Stimulated activated CD4-positive, alpha-beta T cell treated with anti-CD3 and anti-CD28 coated beads, Interleukin-4, amount 100 ng/mL, for 1 hour (primary cell): ENCODE measurements around the gene MRTFB.
A peak's percentile ranks its signal among the peaks of the same experiment; 100 is the strongest.

Experiments
- DNase-seq: peaks from one replicate; pipeline ENCODE4 v3.0.0-alpha.2; 2020

The MRTFB gene

DNA sequence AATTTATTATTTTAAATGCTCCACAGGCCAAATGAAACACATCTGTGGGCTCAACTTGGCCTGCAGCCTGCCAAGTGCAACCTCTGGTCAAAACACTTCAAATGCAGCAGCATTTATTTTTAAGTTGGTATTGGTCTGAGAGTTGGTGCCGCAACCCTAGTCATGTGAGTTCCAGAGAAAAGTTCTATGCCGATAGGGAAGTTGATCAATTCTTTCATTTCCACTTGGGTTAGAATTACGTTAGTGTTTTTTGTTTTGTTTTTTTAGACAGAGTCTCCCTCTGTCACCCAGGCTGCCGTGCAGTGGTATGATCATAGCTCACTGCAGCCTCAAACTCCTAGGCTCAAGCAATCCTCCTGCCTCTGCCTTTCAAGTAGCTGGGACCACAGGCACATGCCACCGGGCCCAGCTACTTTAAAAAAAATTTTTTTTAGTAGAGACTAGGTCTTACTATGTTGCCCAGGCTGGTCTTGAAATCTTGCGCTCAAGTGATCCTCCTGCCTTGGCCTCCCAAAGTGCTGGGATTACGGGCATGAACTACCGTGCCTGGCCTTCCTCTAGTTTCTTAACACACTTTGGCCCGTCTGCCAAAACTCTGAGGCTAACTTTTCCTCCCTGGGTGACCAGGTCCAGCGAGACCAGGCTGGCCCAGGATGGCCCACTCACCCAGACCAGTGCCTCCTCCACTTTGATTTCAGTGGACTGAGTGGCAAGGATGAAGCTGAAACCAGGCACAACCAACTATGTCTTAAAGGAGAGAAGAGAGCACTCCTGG is 221.1 kb downstream of the MRTFB start:
- DNase-seq: no peak

DNA sequence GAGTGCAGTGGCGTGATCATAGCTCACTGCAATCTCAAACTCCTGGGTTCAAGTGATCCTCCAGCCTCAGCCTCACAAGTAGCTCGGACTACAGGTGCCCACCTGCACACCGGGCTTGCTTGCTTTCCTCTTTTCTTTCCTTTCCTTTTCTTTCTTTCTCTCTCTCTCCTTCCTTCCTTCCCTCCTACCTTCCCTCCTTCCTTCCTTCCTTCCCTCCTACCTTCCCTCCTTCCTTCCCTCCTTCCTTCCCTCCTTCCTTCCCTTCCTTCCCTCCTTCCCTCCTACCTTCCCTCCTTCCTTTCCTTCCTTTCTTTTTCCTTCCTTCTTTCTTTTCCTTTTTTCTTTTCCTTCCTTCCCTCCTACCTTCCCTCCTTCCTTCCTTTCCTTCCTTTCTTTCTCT is 225.5 kb downstream of the MRTFB start:
- no peak for DNase-seq

DNA sequence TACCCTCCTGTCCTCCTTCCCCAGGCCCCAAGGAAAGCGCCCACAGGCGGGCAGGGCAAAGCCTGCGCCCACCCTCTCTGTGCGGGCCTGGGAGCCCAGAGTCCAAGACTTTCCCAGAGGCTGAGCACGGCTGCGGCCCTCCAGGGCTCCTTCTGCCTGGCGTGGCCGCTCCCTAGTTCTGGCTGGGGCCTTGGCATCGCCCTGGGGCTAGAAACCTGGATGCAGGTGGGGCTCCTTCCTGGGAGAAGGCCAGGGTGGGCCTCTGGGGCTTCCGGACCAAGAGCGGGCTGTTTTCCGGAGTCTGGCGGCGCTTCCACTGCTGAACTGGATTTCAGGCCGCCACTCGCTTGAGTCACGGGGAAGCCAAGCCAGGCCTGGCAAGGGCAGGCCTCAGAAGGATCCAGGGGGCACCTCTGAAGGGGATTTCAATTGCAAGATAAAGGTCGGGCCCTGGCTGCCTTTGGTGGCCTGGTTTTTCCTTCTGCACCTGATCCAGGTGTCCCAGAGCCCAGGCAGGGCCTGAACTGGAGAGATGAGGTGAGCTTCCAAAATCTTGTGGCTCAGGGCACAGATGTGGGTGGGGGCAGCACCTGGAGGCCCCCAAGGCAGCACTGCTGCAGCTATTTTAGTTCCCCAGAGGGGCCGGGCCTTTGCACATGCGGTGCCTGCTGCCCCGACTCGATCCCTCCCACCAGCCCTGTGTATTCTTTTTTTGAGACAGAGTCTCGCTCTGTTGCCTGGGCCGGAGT is 227.4 kb downstream of the MRTFB start:
- no peak for DNase-seq

DNA sequence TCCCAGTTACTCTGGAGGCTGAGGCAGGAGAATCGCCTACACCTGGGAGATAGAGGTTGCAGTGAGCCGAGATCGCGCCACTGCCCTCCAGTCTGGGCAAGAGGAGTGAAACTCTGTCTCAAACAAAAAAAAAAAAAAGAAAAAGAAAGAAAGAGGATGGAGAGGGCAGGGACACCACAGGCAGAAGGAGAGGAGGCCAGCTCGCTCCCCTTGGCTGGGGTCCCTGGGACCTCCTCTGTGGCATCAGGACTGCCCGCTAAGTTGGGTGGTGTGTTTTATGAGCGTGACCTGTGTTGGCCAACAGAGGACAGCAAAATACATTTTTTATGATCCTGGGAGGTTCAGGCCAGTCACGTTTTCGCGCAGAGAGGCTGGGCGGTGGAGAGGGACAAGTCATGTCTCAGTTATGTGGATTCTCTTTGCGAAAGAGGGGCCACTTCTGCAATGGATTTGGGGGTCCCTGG is 229.6 kb downstream of the MRTFB start:
- peak; percentile 16 for DNase-seq

DNA sequence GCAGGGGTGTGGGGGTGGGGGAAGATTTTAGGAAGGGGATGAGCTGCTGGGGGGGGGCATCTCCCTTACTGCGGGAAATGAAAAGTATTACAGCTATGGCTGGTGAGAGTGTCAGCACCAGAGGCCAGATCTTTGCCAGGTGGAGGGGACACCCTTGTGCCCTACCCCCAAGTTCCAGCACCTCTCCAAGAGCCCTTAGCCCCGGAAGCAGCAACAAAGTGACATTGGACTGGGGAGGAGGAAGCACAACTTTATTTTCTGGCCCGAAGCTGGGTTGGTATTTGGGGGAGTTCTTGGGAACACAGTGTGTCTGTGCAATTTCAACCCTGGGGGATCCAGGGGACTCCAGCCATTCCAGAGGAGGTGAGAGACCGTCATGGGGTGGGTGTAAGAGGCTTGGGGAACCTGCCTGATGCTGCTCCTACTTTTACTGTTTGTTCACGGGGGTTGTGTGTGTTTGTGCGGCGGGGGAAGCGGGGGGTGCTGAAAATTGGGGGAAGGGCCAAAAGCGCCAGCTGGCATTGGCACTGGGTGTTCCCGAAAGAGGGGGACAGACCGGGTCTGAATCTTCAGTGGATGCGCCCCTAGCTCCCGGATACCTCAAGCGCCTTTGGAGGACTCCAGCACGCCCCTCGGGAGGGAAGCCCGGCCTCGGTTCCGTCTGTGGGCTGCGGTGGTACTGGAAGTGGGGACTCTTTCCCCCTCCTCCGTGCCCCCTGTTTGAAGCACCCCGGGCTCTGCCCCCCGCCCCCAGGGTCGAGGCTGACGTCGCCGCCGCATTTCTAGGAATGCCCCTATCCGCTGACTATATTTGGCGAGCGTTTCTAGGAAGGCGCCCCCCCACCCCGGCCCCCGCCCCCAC is 230.3 kb downstream of the MRTFB start:
- DNase-seq: peak; percentile 26

DNA sequence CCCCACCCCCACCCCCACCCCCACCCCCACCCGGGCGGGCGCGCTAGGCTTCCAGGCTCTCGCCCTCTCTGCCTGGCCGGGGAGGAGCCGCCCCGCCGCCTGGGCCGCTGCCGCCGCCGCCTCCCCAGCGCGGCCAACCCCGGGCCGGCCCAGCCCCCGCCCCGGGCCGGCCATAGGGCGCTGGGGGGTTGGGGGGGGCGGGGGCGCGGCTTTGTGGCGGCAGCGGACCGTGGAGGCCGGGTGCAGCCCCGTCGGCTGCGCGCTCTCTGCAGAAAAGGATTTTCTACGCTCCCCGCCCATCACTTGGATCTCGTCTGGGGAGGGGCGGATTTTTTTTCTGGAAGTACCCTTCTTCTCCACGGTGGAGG is 230.9 kb downstream of the MRTFB start:
- no peak for DNase-seq

DNA sequence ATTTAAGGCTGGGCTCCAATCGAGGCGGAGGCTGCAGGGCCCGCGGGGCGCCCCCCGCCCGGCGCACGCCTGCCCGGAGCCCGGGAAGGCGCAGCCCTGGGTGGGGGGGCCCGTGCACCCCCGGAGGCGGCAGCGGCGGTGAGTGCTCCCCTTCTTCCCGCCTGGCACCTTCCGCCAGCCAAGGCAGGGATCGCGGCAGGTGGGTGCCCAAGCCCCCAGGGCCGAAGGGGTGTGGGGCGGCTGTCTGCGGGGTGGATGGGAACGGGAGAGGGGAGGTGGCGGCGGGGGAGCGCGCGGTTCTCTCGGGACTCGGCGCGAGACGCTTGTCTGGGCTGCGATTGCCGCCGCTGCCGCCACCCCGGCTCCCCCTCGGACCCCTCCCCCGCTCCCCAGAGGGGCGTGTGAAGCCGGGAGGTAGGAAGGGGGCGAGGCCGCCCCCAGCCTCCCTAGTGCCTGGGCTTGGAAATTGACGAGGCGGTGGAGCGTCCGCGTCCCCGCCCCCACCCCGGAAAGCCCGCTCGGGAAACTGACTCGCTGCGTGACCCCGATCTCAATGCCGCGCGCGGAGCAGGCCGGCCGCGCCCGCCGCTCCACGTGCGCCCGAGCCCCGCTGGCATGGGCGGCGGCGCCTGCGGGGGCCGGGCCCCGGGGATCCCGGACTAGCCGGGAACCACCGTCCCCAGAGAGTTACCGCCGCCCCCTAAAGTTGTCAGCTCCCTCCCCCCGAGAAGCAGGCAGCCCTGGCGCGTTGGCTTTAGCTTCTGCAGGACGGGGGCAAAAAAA is 231.5 kb downstream of the MRTFB start:
- DNase-seq: peak; percentile 27

DNA sequence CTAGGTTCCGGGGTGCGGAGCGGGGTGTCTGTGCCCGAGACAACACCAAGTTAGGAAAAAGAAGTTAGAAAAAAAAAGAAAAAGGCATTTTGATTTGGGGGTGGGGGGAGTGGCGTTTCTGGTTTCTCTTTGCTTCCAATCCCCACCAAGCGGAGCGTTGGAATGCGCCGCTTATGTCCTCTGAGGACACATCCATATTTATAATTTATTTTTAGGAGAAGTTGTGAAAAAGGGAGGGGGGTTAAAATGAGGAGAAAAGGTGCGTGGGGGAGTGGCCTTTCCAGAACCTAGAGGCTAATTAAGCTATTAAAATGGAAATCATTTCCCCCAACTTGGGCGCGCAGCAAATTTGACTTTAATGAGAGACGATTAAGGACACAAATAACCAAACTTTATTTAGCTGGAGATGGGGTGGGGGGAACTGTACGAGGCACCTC is 232.1 kb downstream of the MRTFB start:
- no peak for DNase-seq

DNA sequence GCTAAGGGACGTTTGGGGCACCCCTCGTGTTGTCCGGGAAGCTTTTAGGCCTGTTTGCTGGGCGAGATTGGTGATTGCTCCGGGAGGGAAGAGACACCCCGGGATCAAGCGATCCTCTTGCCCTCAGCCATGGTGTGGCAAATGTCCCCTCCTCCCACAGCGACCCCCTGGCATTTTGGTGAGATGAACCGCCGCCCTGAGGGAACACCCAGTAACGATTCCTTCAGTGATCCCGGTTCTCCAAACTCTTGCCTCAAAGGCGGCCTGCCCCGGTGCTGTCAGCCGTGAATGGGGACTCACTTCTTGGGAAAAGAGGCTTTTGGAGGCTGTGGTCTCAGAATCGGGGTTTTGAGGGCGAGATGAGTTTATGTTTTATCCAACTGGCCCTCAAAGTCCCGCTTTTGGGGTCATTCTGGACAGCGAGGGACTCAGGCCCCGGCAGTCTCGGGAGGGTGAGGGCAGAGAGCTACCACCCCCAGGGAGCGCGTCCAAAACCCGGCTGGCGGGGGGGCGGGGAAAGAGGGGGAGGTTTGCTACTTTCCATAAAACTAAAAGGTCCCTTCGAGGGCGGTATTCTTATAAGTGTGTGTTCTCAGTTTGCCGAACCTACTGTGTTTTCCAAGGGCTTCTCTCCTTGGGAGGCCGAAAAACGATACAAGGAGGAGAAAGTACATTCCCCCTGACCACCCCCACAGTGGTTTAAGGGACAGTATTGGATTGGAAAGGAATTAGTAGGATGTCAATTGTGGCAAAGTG is 232.7 kb downstream of the MRTFB start:
- no peak for DNase-seq

DNA sequence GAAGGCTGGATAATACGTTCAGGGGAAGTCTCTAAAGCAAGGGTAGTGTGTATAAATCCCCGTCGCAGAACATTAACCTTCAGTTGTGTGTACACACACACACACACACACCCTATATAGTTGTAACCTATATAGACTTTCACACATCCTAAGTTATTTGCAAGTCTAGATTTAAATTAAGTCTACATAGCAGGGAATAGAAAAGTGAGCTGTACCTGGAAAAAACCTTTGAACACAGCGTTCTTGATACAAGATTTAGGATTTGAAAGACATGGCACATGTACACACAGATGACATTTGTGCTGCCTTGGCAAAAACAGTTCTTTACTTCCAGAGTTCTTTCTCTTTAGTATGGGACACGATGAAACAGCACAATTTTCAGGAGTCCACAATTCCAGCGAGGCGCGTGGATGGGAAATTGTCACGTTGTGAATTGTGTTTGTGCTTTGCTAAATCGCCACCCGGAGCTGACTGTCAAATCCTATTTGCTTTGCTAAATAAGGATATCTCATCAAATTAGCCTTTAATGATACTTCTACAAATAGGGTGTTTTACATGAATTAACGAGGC is 233.9 kb downstream of the MRTFB start:
- DNase-seq: no peak

DNA sequence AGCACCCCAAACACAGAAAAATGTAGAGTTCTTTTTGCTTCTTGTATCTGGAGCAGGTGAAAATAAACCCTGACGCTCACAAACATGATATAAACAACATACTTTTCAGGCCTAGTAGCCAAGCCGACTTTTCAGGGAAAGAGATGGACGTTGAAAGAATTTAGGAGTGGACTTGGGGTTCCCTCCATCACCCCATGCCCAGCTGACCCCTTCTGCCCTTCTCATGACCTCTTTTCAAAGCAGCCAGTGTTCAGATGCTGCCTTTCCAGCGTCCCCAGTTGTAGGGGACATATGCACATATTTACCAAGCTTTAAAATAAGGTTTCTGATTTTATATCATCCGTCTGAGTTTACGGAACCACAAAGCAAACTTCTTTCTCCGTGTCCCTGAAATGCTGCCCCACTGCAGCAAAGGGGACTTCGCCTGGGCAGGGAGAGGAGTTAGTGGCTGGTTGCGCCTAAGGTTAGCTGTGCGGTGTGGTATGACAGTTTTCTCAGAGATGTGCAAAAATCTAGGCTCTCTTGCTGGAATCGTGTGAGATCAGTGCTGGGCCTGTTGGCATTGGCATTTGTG is 235.5 kb downstream of the MRTFB start:
- no peak for DNase-seq

DNA sequence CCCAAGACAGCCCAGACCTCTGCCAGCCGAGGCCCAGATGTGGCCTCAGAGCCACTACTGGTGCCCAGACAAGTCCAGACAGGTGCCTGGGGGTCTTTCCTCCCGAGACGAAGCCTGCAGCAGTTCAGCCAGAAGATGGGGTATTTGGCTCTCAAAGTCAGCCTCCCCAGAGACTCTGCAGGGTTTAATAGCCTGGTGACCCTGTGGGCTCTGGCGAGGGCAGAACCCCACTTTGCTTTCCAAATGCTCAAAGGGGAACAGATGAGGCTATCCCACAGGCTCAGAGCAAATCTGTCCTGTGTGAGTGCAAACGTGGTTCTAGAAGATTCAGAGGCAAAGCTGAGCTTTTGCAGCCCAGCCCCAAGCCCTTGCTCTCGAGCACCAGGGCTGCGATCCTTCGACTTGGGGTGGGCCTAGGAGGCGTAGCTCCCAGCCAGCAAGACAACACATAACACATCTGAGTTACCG is 236.0 kb downstream of the MRTFB start:
- no peak for DNase-seq

DNA sequence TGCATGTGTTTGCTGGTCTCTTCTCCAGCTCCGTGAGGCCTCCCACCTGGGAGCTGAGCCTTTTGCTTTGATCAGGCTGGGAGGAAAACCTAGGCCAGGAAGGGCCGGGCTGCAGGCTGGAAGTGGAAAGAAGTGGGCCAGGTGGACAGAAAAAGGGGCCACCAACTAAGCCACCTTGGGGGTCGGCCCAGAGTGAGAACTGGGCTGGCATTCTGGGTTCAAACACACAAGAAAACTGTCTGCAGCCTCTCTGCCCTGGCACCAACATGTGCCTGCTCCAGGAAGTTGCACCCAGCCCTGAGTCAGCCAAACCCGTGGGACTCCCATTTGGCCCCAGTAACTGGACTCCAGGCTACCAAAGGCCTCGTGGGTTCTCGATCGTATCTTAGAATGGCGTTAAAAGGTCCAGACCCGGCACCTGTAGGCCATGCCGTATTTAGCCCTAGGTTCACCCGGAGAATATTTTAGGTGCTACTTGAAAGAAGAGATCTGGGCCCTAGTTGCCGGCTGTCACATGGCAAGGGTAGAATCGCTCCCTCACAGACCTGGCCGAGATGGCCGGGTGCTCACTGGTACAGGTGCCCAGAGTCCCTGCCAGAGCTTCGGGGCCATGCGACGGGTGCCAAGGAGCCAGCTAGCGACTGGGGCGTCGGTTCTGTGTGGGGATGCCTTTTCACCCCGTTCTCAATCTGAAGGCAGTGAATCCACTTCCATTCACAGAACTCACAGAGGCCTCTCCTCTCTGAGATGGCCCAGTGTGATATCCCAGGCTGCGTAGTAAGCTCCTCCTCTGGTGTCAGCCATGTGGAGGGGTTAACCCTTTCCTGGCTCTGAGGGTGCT is 236.6 kb downstream of the MRTFB start:
- no peak for DNase-seq

DNA sequence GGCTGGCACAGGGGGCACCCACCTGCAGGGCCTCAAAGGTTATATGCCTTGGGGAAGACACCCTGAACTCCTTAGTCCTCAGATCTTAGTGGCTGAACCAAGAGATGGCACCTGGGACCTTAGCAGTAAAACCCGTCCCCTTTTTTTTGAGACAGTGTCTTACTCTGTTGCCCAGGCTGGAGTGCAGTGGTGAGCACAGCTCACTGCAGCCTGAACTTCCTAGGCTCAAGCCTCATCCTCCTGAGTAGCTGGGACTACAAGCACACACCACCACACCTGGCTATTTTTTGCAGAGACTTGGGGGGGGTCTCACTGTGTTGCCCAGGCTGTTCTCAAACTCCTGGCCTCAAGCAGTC is 237.2 kb downstream of the MRTFB start:
- no peak for DNase-seq

DNA sequence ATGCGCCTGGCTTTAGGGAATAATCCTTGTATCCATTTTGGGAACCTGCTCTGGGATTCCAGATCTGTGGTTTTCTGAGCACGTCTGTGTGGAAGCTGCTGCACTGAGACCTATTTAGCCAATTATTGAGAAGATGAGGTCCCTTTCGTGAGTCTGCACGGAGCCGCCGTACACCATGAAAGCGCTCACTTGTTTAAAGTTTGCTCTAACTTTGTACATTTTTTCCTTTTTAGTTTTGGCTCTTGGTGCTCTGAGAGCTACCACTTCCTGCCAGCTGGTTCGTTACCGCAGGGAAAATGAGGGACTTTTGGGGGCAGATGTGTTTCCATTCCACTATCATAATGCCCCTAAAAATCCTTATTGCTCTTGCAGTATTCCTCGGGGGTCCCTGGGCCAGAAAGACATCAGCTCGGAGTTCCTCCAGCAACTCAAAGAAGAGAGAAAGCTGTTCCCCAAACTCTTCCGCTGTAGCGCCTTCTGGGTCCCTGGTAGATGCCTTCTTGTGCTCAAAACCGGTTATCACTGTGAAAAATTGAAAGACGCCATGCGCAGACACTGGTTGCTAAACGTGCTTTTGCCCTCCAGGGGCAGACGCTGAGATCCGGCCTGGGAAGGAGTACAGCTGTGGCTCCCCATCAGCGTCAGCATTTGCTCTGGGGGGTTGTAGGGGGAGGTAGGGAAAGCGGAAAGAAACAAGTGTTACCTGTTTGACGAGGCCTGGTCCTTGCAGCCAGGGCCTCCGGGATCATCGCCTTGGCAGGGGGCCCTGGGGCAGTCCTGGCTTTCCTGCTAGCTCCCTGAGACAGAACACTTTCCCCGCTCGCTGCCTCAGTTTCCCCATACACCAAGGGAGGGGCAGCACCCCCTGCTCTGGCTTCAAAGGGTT is 238.1 kb downstream of the MRTFB start:
- peak; percentile 32 for DNase-seq

DNA sequence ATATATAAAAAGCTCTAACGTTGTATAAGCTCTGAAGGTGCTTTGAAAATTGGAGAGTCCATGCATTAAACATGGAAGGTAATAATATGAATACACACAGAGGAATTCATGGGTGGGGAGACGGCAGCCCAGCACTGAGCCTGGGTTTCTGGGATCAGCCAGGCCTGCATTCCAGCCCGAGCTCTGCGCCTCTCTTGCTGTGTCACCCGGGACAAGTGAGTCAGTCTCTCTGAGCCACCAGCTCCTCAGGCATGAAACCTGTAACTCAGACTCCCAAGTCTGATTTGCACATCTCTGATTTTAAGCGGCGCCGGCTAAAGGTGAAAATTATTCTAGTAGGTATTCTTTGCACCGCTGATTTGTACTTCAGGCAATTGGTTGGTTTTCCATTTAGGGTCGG is 238.8 kb downstream of the MRTFB start:
- no peak for DNase-seq

DNA sequence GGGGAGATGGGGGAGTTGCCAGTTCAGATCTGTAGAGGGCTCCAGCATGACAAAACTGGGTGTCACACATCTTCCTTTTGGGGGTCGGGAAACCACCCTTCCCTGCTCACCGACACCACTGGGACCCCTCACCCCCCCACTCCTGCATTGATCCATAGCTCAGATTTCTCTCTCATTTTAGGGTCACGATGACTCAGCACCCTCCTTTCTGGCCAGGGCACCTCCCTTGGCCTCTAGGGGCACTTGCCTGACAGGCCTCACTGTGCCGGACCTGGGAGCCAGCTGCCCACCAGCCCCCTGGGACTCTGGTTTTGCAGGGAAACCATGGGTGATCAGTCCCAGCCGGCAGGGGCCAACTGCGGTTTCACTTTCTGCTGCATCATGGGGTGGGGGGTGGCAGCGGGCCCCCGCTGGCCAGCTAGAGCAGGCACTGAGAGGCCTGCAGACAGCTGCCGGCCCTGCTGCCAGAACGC is 239.4 kb downstream of the MRTFB start:
- DNase-seq: no peak

DNA sequence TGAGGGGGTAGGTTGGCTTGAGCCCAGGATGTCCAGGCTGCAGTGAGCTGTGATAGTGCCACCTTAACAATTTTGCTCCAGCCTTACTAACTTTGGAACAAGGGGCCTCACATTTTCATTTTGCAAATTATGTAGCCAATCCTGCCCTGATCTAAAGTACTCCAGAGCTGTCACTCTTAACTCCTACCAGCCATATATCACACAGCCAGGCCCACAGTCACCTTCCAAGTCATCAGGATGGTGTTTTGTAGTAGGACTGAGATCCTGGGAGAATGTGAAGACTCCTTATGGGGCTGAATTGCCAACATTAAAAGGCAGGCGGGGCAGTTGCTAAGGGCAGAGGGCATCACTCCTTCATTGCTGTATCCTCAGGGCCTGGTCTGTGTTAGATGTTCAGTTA is 243.0 kb downstream of the MRTFB start:
- DNase-seq: no peak
